A549 (cell line): ENCODE measurements around the gene NMRAL1. TPM values are rescaled to one million over a fixed set of nuclear protein-coding genes. Genes with fewer than 3 reads are reported as not detected.
A peak's percentile ranks its signal among the peaks of the same experiment; 100 is the strongest.

Source experiments
- ATAC-seq, 2 experiments: fragments of 200-7000 bp in 1 of 2; fragments of >200 bp in 1 of 2; cut with Nextera tagmentation in 1 of 2; cut with Tn5 transposase in 1 of 2; 3 replicates each; pipeline versions ENCODE4 v1.8.0 to v1.9.1; 2018 to 2020; ENCODE audit warnings: mild to moderate bottlenecking in 1 of 2, moderate library complexity in 1 of 2
- CTCF ChIA-PET: fragments of 300-600 bp; sonication (Branson Sonifier 250); formaldehyde crosslinking; extraction: SDS; loops from one replicate; lab custom pipeline; 2021; ENCODE audit warnings: antibody characterized with exemption, inconsistent platforms; lab: Yijun Ruan, JAX
- POLR2A ChIA-PET: fragments of 350-600 bp; formaldehyde crosslinking; extraction: SDS; loops from one replicate; lab custom pipeline; 2021; ENCODE audit warnings: antibody characterized with exemption, inconsistent platforms; lab: Yijun Ruan, JAX
- DNase-seq, 2 experiments: peaks; one replicate each; pipeline versions ENCODE4 v3.0.0 to v3.0.0-alpha.2; 2011 to 2016; ENCODE audit warnings: low read depth in 1 of 2, low spot score in 1 of 2
- FAIRE-seq: peaks from 2 replicates; lab custom pipeline; 2011; peaks lifted over from hg19 to GRCh38; lab: Jason Lieb, UNC
- H3K27ac ChIP-seq, 2 experiments: fragments of >200 bp; sonication (Bioruptor Twin); formaldehyde crosslinking; 3 replicates each; pipeline ENCODE4 v1.5.1; 2016 to 2017
- H3K4me1 ChIP-seq: fragments of >200 bp; sonication (Bioruptor Twin); formaldehyde crosslinking; 3 replicates; pipeline ENCODE4 v1.6.1; 2016
- H3K4me2 ChIP-seq: fragments of >200 bp; sonication (Bioruptor Twin); formaldehyde crosslinking; 3 replicates; pipeline ENCODE4 v1.6.1; 2016
- H3K4me3 ChIP-seq: fragments of >200 bp; sonication (Bioruptor Twin); formaldehyde crosslinking; 3 replicates; pipeline ENCODE4 v1.5.1; 2016
- H3K9me3 ChIP-seq: fragments of >200 bp; sonication (Bioruptor Twin); formaldehyde crosslinking; 3 replicates; pipeline ENCODE4 v1.6.1; 2016
- ATOH8 ChIP-seq: fragments of 250-450 bp; sonication (Bioruptor Pico); IDR thresholded peaks from 2 replicates; pipeline ENCODE4 v1.5.0; 2020; ENCODE audit warnings: low read depth, mild to moderate bottlenecking, moderate library complexity
- CHD2 ChIP-seq: fragments of 150-350 bp; IDR thresholded peaks from 2 replicates; pipeline ENCODE4 v1.6.1; 2014; ENCODE audit warnings: low read length; ENCODE audit not compliant: partially characterized antibody
- CHD4 ChIP-seq: fragments of 200-600 bp; sonication (generic); IDR thresholded peaks from 2 replicates; pipeline ENCODE4 v1.6.1; 2016; ENCODE audit warnings: antibody characterized with exemption, mild to moderate bottlenecking, borderline replicate concordance
- CTCF ChIP-seq: fragments of >200 bp; sonication (Bioruptor Twin); formaldehyde crosslinking; IDR thresholded peaks from 3 replicates; pipeline ENCODE4 v1.5.1; 2016
- E2F6 ChIP-seq: IDR thresholded peaks from 2 replicates; pipeline ENCODE4 v1.6.1; 2012; ENCODE audit warnings: low read depth, borderline replicate concordance
- EP300 ChIP-seq, 2 experiments: fragments of >200 bp; sonication (Bioruptor Twin); formaldehyde crosslinking; IDR thresholded peaks; 2 replicates in 1 of 2; 3 replicates in 1 of 2; pipeline ENCODE4 v1.6.1; 2016 to 2017
- FOSB ChIP-seq: fragments of 250-450 bp; sonication (Bioruptor Pico); IDR thresholded peaks from 2 replicates; pipeline ENCODE4 v1.5.0; 2020; ENCODE audit warnings: mild to moderate bottlenecking, moderate library complexity
- FOSL2 ChIP-seq, 2 experiments: fragments of 450-650 bp in 1 of 2; fragments of >200 bp in 1 of 2; sonication (Bioruptor Twin) in 1 of 2; formaldehyde crosslinking; IDR thresholded peaks; 2 replicates each; pipeline versions ENCODE4 v1.5.0 to v1.6.1; 2016 to 2020; ENCODE audit warnings: mild to moderate bottlenecking in 1 of 2, moderate library complexity in 1 of 2
- FOXS1 ChIP-seq: fragments of 250-450 bp; sonication (Bioruptor Pico); IDR thresholded peaks from 2 replicates; pipeline ENCODE4 v1.5.0; 2020; ENCODE audit warnings: mild to moderate bottlenecking, moderate library complexity
- GATA3 ChIP-seq: IDR thresholded peaks from 2 replicates; pipeline ENCODE4 v1.6.1; 2012; ENCODE audit warnings: borderline replicate concordance
- HDAC2 ChIP-seq: fragments of 200-600 bp; sonication (generic); IDR thresholded peaks from 2 replicates; pipeline ENCODE4 v1.6.1; 2016
- HEYL ChIP-seq: fragments of 250-450 bp; sonication (Bioruptor Pico); IDR thresholded peaks from 2 replicates; pipeline ENCODE4 v1.8.0; 2021; ENCODE audit warnings: mild to moderate bottlenecking, moderate library complexity
- HOXA7 ChIP-seq: fragments of 250-450 bp; sonication (Bioruptor Pico); IDR thresholded peaks from 2 replicates; pipeline ENCODE4 v1.5.0; 2020; ENCODE audit warnings: mild to moderate bottlenecking, moderate library complexity
- HOXB13 ChIP-seq: fragments of 250-450 bp; sonication (Bioruptor Pico); IDR thresholded peaks from 2 replicates; pipeline ENCODE4 v1.5.0; 2020; ENCODE audit warnings: low read depth, mild to moderate bottlenecking, moderate library complexity
- JUN ChIP-seq, 2 experiments: fragments of >200 bp; sonication (Bioruptor Twin); formaldehyde crosslinking; IDR thresholded peaks; 2 replicates in 1 of 2; 3 replicates in 1 of 2; pipeline ENCODE4 v1.6.1; 2016 to 2017
- JUNB ChIP-seq: fragments of >200 bp; sonication (Bioruptor Twin); formaldehyde crosslinking; IDR thresholded peaks from 2 replicates; pipeline ENCODE4 v1.6.1; 2016
- MAZ ChIP-seq: fragments of 150-350 bp; IDR thresholded peaks from 2 replicates; pipeline ENCODE4 v1.6.1; 2014; ENCODE audit warnings: antibody characterized with exemption, low read depth, low read length, borderline replicate concordance
- NPAS2 ChIP-seq: fragments of 250-450 bp; sonication (Bioruptor Pico); IDR thresholded peaks from 2 replicates; pipeline ENCODE4 v1.8.0; 2022; ENCODE audit warnings: mild to moderate bottlenecking, moderate library complexity, borderline replicate concordance
- POLR2AphosphoS2 ChIP-seq: conservative IDR thresholded peaks from 2 replicates; pipeline ENCODE4 v1.6.1; 2012; ENCODE audit warnings: low read length, improper control_type of control experiment, inconsistent platforms
- RAD21 ChIP-seq, 2 experiments: fragments of >200 bp in 1 of 2; sonication (Bioruptor Twin) in 1 of 2; formaldehyde crosslinking in 1 of 2; IDR thresholded peaks in 1 of 2; conservative IDR thresholded peaks in 1 of 2; 2 replicates in 1 of 2; 3 replicates in 1 of 2; pipeline ENCODE4 v1.6.1; 2012 to 2018; ENCODE audit warnings: inconsistent platforms in 1 of 2
- RFX5 ChIP-seq: fragments of 450-650 bp; IDR thresholded peaks from 2 replicates; pipeline ENCODE4 v1.7.1; 2014; ENCODE audit warnings: antibody characterized with exemption, mild to moderate bottlenecking, moderate library complexity
- RNF2 ChIP-seq: fragments of 200-600 bp; sonication (generic); IDR thresholded peaks from 2 replicates; pipeline ENCODE4 v1.6.1; 2016; ENCODE audit warnings: low read depth, mild to moderate bottlenecking, antibody characterized with exemption, moderate library complexity, borderline replicate concordance
- SREBF2 ChIP-seq: fragments of 450-650 bp; IDR thresholded peaks from 2 replicates; pipeline ENCODE4 v1.6.1; 2014; ENCODE audit warnings: mild to moderate bottlenecking, moderate library complexity
- TFCP2L1 ChIP-seq: fragments of 250-450 bp; sonication (Bioruptor Pico); IDR thresholded peaks from 2 replicates; pipeline ENCODE4 v1.5.0; 2021; ENCODE audit warnings: mild to moderate bottlenecking
- TP53 ChIP-seq: fragments of 250-450 bp; sonication (Bioruptor Pico); IDR thresholded peaks from 2 replicates; pipeline ENCODE4 v1.5.0; 2021; ENCODE audit warnings: mild to moderate bottlenecking, moderate library complexity
- ZNF302 ChIP-seq: fragments of 250-450 bp; sonication (Bioruptor Pico); IDR thresholded peaks from 2 replicates; pipeline ENCODE4 v1.9.0; 2021; ENCODE audit warnings: inconsistent platforms, mild to moderate bottlenecking, moderate library complexity
- ZSCAN20 ChIP-seq: fragments of 250-450 bp; sonication (Bioruptor Pico); IDR thresholded peaks from 2 replicates; pipeline ENCODE4 v1.8.0; 2022; ENCODE audit warnings: mild to moderate bottlenecking, moderate library complexity
- WGBS: methylation state at CpG from one replicate; pipeline ENCODE4 v1.1.6; 2017; ENCODE audit errors: missing lambda C conversion rate; 5-methylcytosine and 5-hydroxymethylcytosine counted together
- polyA plus RNA-seq, 4 experiments: library from polyadenylated mRNA; depleted of rRNA in 3 of 4; stranded (reverse); fragments of >200 nt; fragmentation: RNase III in 1 of 4; extraction: RNeasy Plus Mini Kit Qiagen cat#74134 plus additional on column Dnase treatment in 1 of 4; gene quantifications; 2 replicates in 3 of 4; 3 replicates in 1 of 4; pipeline ENCODE4 v1.2.3, GENCODE V29; 2011 to 2017
- TF ChIP-seq, protein P1 (sequence below): IDR thresholded peaks from 2 replicates; pipeline ENCODE4 v1.6.1; 2012
- TF ChIP-seq, protein P2 (sequence below): fragments of 450-650 bp; IDR thresholded peaks from 2 replicates; pipeline ENCODE4 v1.6.1; 2014; ENCODE audit warnings: antibody characterized with exemption
- TF ChIP-seq, protein P3 (sequence below): fragments of >200 bp; sonication (Bioruptor Twin); formaldehyde crosslinking; IDR thresholded peaks from 2 replicates; pipeline ENCODE4 v1.6.1; 2016
- TF ChIP-seq, protein P4 (sequence below): fragments of 250-450 bp; sonication (Bioruptor Pico); IDR thresholded peaks from 2 replicates; pipeline ENCODE4 v1.5.0; 2021; ENCODE audit warnings: mild to moderate bottlenecking, moderate library complexity, borderline replicate concordance
- TF ChIP-seq, protein P5 (sequence below): fragments of >200 bp; sonication (Bioruptor Twin); formaldehyde crosslinking; IDR thresholded peaks from 3 replicates; pipeline ENCODE4 v1.6.1; 2016

Gene NMRAL1
- polyA plus RNA-seq, 2 of the 4 experiments (the other 2 are of a cell fraction) = 36.4 to 48.8 TPM

GRCh38 chr16:4425378-4426020 lies 48.9 kb downstream of the NMRAL1 start, which contains the start of gene DNAJA3:
Gene DNAJA3 (plus strand): TSS chr16:4425868. CDS start chr16:4425882, 14 bp downstream.
- peak; percentile 95 to 98 for DNase-seq
- peak within 1 kb of the TSS; percentile 95 to 96 for H3K27ac ChIP-seq
- H3K4me2 ChIP-seq = peak within 1 kb of the TSS; percentile 94
- under 1% methylated on average over 61 of the region's 68 CpGs for WGBS
- FAIRE-seq = no peak
- POLR2A ChIA-PET = interaction anchor here (0.9 kb wide), 1 partner anchor 9 kb away, joined by 3 read pairs; the partner anchor contains the start of gene CORO7
- peak within 1 kb of the TSS; percentile 84 for H3K4me3 ChIP-seq
- H3K9me3 ChIP-seq = no peaks in the 10 kb centered on the region
- CTCF ChIA-PET = no interaction called here
- ATAC-seq = peak; percentile 96
- peaks cover 18% of the 10 kb centered on the region for H3K4me1 ChIP-seq
- TF ChIP-seq EP300 (IDR thresholded peaks at IDR 0.05) (no peak), RAD21 (conservative IDR thresholded peaks at IDR 0.05 in 1 of 2, IDR thresholded peaks at IDR 0.05 in 1 of 2) (no peak), FOSB (CRISPR knock-in tag) (no peak), FOXS1 (CRISPR knock-in tag) (no peak), HOXA7 (CRISPR knock-in tag) (no peak), TP53 (peak; percentile 7; the same call in 1 of the 2 replicates), ZSCAN20 (CRISPR knock-in tag) (no peak), RFX5 (no peak), CHD2 (peak; percentile 91), JUN (IDR thresholded peaks at IDR 0.05) (peak; percentile 65 to 66; a peak in 3 of 5 replicates), HOXB13 (CRISPR knock-in tag) (no peak), HEYL (CRISPR knock-in tag) (no peak), ATOH8 (no peak), POLR2AphosphoS2 (no peak), MAZ (no peak), JUNB (no peak), FOSL2 (IDR thresholded peaks at IDR 0.05) (no peak), FOSL2 (CRISPR knock-in tag; IDR thresholded peaks at IDR 0.05) (no peak), CTCF (no peak), HDAC2 (no peak), NPAS2 (CRISPR knock-in tag) (no peak), GATA3 (0 out of 2 replicates have a peak, but pooled peaks have one; percentile 32), CHD4 (no peak), E2F6 (0 out of 2 replicates have a peak, but pooled peaks have one; percentile 5), TFCP2L1 (CRISPR knock-in tag) (no peak), SREBF2 (no peak), RNF2 (no peak), ZNF302 (CRISPR knock-in tag) (no peak)
- TF ChIP-seq, protein P1, sequence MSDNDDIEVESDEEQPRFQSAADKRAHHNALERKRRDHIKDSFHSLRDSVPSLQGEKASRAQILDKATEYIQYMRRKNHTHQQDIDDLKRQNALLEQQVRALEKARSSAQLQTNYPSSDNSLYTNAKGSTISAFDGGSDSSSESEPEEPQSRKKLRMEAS = peak; percentile 83
- TF ChIP-seq, protein P2, sequence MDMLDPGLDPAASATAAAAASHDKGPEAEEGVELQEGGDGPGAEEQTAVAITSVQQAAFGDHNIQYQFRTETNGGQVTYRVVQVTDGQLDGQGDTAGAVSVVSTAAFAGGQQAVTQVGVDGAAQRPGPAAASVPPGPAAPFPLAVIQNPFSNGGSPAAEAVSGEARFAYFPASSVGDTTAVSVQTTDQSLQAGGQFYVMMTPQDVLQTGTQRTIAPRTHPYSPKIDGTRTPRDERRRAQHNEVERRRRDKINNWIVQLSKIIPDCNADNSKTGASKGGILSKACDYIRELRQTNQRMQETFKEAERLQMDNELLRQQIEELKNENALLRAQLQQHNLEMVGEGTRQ = no peak
- TF ChIP-seq, protein P3, sequence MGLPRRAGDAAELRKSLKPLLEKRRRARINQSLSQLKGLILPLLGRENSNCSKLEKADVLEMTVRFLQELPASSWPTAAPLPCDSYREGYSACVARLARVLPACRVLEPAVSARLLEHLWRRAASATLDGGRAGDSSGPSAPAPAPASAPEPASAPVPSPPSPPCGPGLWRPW = no peak
- TF ChIP-seq, protein P4, sequence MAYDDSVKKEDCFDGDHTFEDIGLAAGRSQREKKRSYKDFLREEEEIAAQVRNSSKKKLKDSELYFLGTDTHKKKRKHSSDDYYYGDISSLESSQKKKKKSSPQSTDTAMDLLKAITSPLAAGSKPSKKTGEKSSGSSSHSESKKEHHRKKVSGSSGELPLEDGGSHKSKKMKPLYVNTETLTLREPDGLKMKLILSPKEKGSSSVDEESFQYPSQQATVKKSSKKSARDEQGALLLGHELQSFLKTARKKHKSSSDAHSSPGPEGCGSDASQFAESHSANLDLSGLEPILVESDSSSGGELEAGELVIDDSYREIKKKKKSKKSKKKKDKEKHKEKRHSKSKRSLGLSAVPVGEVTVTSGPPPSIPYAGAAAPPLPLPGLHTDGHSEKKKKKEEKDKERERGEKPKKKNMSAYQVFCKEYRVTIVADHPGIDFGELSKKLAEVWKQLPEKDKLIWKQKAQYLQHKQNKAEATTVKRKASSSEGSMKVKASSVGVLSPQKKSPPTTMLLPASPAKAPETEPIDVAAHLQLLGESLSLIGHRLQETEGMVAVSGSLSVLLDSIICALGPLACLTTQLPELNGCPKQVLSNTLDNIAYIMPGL (CRISPR knock-in tag) = no peak
- TF ChIP-seq, protein P5, sequence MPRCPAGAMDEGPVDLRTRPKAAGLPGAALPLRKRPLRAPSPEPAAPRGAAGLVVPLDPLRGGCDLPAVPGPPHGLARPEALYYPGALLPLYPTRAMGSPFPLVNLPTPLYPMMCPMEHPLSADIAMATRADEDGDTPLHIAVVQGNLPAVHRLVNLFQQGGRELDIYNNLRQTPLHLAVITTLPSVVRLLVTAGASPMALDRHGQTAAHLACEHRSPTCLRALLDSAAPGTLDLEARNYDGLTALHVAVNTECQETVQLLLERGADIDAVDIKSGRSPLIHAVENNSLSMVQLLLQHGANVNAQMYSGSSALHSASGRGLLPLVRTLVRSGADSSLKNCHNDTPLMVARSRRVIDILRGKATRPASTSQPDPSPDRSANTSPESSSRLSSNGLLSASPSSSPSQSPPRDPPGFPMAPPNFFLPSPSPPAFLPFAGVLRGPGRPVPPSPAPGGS = no peak; the same call in 2 of the 3 replicates
